DND-41 (cell line): ENCODE data around the gene COPA.

Experiments
- ATAC-seq: fragments of 200-7000 bp; cut with Tn5 transposase; 3 replicates; pipeline ENCODE4 v1.9.1; 2021; ENCODE audit warnings: low read depth; ENCODE audit not compliant: insufficient read depth
- DNase-seq: peaks from one replicate; pipeline ENCODE4 v3.0.0-alpha.2; 2020
- H2AFZ ChIP-seq: 2 replicates; pipeline ENCODE4 v1.6.0; 2012; ENCODE audit warnings: low read depth, low read length
- H3K27ac ChIP-seq: 2 replicates; pipeline ENCODE4 v1.5.1; 2012; ENCODE audit warnings: low read length, inconsistent platforms
- H3K27me3 ChIP-seq: fragments of 200-600 bp; sonication (generic); 2 replicates; pipeline ENCODE4 v1.6.0; 2012; ENCODE audit warnings: low read length, mild to moderate bottlenecking, inconsistent platforms; ENCODE audit not compliant: insufficient read depth, poor library complexity
- H3K36me3 ChIP-seq: 2 replicates; pipeline ENCODE4 v1.5.1; 2012; ENCODE audit warnings: low read length, inconsistent platforms; ENCODE audit not compliant: insufficient read depth
- H3K4me1 ChIP-seq: 2 replicates; pipeline ENCODE4 v1.5.1; 2012; ENCODE audit warnings: mild to moderate bottlenecking, low read length; ENCODE audit not compliant: insufficient read depth
- H3K4me2 ChIP-seq: 2 replicates; pipeline ENCODE4 v1.6.0; 2012; ENCODE audit warnings: mild to moderate bottlenecking, moderate library complexity, low read length, inconsistent platforms; ENCODE audit not compliant: insufficient read depth
- H3K4me3 ChIP-seq, 2 experiments: fragments of 200-600 bp in 1 of 2; shearing (Covaris generic) in 1 of 2; 2 replicates each; pipeline ENCODE4 v1.5.1; 2012 to 2016; ENCODE audit warnings: inconsistent platforms in 2 of 2, low read length in 2 of 2, mild to moderate bottlenecking in 2 of 2, low read depth in 1 of 2, moderate library complexity in 1 of 2
- H3K79me2 ChIP-seq: 2 replicates; pipeline ENCODE4 v1.6.0; 2012; ENCODE audit warnings: low read length, inconsistent platforms; ENCODE audit not compliant: insufficient read depth
- H3K9ac ChIP-seq: 2 replicates; pipeline ENCODE4 v1.6.0; 2012; ENCODE audit warnings: low read depth, mild to moderate bottlenecking, inconsistent platforms, low read length, moderate library complexity
- H3K9me3 ChIP-seq: 2 replicates; pipeline ENCODE4 v1.5.1; 2012; ENCODE audit warnings: low read length, moderate library complexity, mild to moderate bottlenecking, inconsistent platforms; ENCODE audit not compliant: insufficient read depth, severe bottlenecking
- H4K20me1 ChIP-seq: 2 replicates; pipeline ENCODE4 v1.6.0; 2012; ENCODE audit warnings: low read length; ENCODE audit not compliant: insufficient read depth
- CTCF ChIP-seq: IDR thresholded peaks from 2 replicates; pipeline ENCODE4 v1.5.1; 2012; ENCODE audit warnings: borderline replicate concordance, low read length, moderate library complexity, mild to moderate bottlenecking; ENCODE audit not compliant: poor library complexity, severe bottlenecking; ENCODE audit errors: extremely low read depth
- EZH2 ChIP-seq: IDR thresholded peaks from 3 replicates; pipeline ENCODE4 v1.6.1; 2012; ENCODE audit warnings: borderline replicate concordance, low read depth, mild to moderate bottlenecking, moderate library complexity, low read length, inconsistent platforms; ENCODE audit not compliant: severe bottlenecking

COPA gene

DNA sequence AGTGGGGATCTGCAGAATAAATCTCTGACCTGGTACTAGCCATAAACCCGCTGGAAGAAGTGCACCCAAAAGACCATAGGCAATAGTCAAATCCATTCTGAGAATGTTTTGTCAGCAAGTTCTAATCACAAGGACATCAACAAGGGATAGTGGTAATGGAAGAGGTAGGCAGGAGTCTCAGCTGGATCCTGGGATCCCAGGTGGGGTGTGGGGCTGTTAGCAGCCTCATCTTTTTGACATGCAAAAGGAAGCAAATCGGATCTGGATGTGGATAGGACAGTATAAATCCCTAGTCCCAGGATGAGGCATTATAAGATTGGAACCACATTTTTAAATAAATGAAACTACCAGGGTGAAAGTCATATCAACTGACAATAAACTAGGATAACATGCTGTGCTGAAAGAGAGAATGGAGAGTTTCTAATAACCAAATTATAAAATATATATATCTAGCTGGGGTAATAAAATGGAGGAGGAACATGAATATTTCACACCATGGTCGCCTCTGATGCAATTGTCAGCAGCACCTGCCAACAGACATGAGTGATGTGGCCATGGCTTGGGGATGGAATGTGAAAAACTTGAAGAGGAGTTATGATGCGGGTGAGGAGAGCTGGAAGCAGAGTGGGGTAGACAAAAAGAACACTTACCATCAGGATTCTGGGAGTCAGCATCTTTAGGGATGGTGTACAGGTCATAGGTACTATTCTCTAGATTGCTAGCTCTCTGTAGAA is 34.4 kb downstream of the COPA start:
- Histone ChIP-seq H3K27ac (no peak overlapping the region), H4K20me1 (no peaks in the 10 kb centered on the region), H3K79me2 (no peaks in the 10 kb centered on the region), H2AFZ (no peak overlapping the region), H3K4me3 (no peak overlapping the region), H3K4me2 (no peak overlapping the region), H3K9ac (no peak overlapping the region), H3K4me1 (no peaks in the 10 kb centered on the region), H3K27me3 (no peaks in the 10 kb centered on the region), H3K36me3 (peaks cover 91% of the 10 kb centered on the region), H3K9me3 (no peaks in the 10 kb centered on the region)
- ATAC-seq (no peak), DNase-seq (no peak)
- TF ChIP-seq CTCF = no peak
- TF ChIP-seq EZH2 = no peak

GRCh38 chr1:160307118-160307791 is 35.8 kb downstream of the COPA start:
- peaks cover 89% of the 10 kb centered on the region for H3K36me3 ChIP-seq

DNA sequence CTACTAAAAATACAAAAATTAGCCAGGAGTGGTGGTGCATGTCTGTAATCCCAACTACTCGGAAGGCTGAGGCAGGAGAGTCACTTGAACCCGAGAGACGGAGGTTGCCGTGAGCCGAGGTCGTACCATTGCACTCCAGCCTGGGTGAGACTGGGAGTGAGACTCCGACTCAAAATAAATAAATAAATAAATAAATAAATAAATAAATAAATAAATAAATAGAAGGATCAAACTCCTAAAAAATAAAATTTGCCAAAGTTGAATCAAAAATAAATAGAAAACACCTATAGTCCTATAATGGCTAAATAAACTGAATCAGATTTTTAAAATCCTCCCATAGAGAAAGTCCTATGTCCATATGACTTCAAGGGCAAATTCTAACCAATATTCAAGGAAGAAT is 42.9 kb downstream of the COPA start:
- Histone ChIP-seq H3K79me2 (no peaks in the 10 kb centered on the region), H3K4me1 (no peaks in the 10 kb centered on the region), H3K4me3 (no peak overlapping the region), H3K9me3 (no peaks in the 10 kb centered on the region), H3K27me3 (no peaks in the 10 kb centered on the region), H3K9ac (no peak overlapping the region), H3K27ac (no peak overlapping the region), H3K4me2 (no peak overlapping the region), H4K20me1 (no peaks in the 10 kb centered on the region), H3K36me3 (peaks cover 84% of the 10 kb centered on the region), H2AFZ (no peak overlapping the region)
- TF ChIP-seq EZH2 (no peak), CTCF (no peak)
- no peak for ATAC-seq
- no peak for DNase-seq

More at GRCh38 chr1:160307118-160307791, 35.8 kb downstream of the COPA start:
- TF ChIP-seq EZH2 (no peak), CTCF (no peak)
- Histone ChIP-seq H3K27ac (no peak overlapping the region), H4K20me1 (no peaks in the 10 kb centered on the region), H2AFZ (no peak overlapping the region), H3K4me1 (no peaks in the 10 kb centered on the region), H3K9ac (no peak overlapping the region), H3K79me2 (no peaks in the 10 kb centered on the region), H3K9me3 (no peaks in the 10 kb centered on the region), H3K4me2 (no peak overlapping the region), H3K4me3 (no peak overlapping the region), H3K27me3 (no peaks in the 10 kb centered on the region)
- no peak for ATAC-seq
- DNase-seq = no peak
